Measurements from ENCODE around the gene FRK. TPM values are rescaled to one million over a fixed set of nuclear protein-coding genes. Genes with fewer than 3 reads are reported as not detected.
"Not testable (repeated sequence)": the region's sequence is repeated elsewhere in the genome, so short reads cannot be mapped to it uniquely, and the experiment has no call there.

The FRK gene
- polyA plus RNA-seq, 1 donor = 5.8 TPM

GRCh38 chr6:115945812-115946211 is 114.9 kb downstream of the FRK start:
- DNase-seq = no peak

GRCh38 chr6:115945306-115945705 is 115.4 kb downstream of the FRK start:
- no peak for DNase-seq

- DNase-seq = not testable (repeated sequence)
These were observed 115.9 kb downstream of the FRK start for GRCh38 chr6:115944829-115945228.

- not testable (repeated sequence) for DNase-seq
These were observed 123.2 kb downstream of the FRK start for GRCh38 chr6:115937502-115937901.

DNA sequence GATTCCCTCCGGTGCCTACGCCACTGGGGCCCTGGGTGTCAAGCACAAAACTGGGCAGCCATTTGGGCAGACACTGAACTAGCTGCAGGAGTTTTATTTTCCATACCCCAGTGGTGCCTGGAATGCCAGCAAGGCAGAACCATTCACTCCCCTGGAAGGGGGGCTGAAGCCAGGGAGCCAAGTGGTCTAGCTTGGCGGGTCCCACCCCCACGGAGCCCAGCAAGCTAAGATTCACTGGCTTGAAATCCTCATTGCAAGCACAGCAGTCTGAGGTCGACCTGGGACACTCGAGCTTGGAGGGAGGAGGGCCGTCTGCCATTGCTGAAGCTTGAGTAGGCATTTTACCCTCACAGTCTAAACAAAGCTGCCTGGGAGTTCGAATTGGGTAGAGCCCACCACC is 125.3 kb downstream of the FRK start:
- DNase-seq = no peak

GRCh38 chr6:115934829-115935228 is 125.9 kb downstream of the FRK start:
- no peak for DNase-seq

DNA sequence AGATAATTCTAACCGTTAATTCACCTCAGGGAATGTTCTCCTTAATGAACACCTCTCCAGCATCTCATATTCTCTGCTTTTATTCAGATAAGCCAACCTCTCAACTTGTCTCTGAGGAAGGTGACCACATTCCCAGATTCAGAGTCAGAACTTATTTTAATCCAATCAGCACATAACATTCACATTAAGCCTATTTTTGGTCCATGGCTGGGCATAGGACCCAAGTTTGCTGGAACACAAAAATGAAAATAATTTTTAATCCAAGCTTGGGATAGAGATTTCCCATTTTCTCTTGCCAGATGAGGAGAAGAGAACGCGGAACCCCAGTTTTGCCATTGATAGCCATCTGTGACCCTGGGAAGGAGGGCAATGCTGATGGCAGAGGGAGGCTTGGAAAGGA is 126.5 kb downstream of the FRK start:
- DNase-seq = no peak

GRCh38 chr6:115932481-115932880 is 128.2 kb downstream of the FRK start:
- no peak for DNase-seq

GRCh38 chr6:115928000-115928399 is 132.7 kb downstream of the FRK start:
- DNase-seq = not testable (repeated sequence)

GRCh38 chr6:115922971-115923370 is 137.7 kb downstream of the FRK start:
- no peak for DNase-seq

DNA sequence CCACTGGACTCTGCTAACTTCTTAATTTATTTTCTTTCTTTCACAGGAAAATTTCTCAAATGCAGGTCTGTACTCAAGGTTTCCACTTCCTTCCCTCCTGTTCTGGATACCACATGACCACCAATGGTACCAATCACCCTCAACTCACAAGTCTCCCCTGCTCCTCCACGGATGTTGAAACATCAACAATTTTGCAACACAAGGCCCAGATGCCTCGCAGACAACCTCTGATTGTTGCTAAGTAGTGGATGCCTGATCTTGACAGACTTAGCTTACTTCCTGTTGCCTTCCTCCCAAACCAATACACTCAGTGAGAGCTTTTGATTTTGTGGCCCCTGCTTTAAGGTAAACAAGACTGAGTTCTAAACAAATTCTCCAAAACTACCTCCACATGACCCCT is 146.6 kb downstream of the FRK start:
- no peak for DNase-seq

GRCh38 chr6:115909923-115910546 is 150.7 kb downstream of the FRK start:
- DNase-seq = no peak

DNA sequence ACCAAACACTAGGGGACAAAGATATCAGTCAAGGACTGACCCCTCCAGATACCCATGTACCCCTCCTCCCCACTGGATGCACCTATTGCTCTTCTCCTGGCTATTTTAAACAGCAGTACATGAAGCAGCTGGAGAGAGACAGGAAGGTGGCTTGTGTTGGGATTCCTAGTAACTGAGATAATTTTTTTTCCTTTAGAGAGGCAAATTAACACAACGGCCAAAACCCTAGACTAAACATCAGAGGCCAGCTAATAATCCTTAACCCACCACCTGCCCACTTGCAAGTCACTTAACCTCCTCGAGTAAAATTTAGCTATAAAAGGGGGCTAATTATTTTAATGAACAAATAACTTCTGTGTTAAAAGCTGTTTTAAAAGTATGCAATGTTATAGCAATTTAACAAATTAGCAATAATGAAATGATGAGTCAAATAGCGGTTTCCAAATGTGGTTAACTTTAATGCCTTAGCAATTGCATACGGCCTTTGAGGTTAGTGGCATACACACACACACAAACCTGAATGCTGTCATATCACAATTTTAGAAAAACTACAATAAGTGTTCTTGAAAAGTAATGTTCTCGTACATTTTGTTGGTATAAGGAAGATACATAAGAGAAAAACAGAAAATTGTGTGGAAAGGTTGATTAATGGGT is 151.7 kb downstream of the FRK start:
- DNase-seq = no peak

DNA sequence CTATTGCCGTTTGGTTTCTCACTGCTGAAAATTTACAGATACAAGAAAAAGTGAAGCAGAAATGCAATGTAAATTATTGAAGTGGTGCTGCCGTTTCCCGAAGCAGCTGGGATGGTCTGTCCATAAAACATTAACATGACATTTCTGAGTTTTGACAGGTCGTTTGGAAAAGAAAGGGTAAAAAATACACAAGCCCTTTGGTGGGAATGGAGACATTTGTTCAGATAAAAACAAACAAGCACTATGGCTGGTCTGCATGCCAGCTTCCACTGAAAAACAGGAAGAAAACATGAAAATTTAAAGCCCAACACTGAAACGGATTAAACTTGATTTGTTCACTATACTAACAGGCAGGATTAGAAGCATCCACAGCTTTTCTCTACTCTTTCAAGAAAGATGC is 155.2 kb downstream of the FRK start:
- no peak for DNase-seq

GRCh38 chr6:115902436-115902835 is 158.3 kb downstream of the FRK start:
- DNase-seq = peak; percentile 51

DNA sequence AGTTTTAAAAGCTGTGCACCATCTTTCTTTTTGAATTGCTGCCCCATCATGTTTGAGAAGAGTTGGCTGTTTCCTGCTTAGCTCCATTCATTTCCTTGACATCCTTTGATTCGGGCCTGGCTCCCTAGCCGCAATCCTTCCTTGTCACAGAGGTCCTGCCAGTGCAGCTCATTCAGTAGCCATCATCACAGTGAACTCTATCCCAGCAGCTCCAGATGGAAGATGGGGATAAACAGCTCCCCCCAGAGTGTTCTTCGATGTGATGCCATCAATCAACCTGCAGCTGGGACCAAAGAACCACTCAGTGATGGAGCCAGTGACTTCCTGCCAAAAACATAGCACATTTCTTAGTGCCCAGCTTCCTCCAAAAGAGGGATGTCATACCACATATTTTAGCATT is 158.8 kb downstream of the FRK start:
- DNase-seq = peak; percentile 14

DNA sequence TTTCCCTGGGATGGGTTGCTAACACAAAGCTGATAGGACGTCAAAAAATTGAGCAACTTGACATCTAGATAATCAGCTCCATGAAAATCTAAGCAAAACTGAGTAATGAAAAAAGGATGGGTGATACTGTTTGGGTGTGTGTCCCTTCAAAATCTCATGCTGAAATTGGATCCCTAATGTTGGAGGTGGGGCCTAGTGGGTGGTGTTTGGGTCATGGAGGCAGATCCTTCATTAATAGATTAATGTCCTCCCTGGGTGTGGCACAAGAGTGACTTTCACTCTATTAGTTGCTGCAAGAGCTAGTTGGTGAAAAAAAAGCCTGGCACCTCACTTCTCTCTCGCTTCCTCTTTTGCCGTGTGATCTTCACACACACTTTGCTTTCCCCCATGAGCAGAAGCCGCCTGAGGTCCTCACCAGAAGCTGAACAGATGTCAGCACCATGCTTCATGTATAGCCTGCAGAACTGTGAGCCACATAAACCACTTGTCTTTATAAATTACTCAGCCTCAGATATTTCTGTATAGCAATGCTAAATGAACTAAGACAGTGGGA is 160.9 kb downstream of the FRK start:
- no peak for DNase-seq

- no peak for DNase-seq
These were observed 162.4 kb downstream of the FRK start for GRCh38 chr6:115898246-115898645.

- peak; percentile 42 for DNase-seq
These were observed 164.1 kb downstream of the FRK start for GRCh38 chr6:115896538-115897129.

DNA sequence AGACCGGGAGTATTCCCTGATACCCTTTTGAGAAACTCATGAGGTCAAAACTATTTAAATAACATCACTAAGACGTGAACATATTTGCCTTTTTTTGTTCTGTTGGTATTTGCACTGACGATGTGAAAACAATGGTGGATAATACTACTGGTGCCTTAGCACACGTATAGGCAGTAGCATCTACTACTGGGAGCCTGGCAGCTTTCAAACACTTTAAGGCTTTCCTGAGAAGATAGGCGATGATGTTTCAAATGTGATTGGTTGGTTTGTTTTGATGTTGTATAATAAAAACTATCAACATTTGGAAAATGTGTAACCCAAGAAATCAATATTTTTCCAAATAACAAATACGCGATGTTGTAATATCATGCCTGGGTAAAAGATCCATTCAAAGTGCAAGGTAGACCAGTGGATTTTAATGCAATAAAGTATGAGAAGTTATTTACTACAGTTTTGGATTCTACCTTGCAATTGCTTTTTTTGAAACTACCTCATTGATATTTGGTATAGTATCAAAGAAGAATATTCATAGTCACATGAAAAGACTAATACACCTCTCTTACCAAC is 166.2 kb downstream of the FRK start:
- DNase-seq = no peak

DNA sequence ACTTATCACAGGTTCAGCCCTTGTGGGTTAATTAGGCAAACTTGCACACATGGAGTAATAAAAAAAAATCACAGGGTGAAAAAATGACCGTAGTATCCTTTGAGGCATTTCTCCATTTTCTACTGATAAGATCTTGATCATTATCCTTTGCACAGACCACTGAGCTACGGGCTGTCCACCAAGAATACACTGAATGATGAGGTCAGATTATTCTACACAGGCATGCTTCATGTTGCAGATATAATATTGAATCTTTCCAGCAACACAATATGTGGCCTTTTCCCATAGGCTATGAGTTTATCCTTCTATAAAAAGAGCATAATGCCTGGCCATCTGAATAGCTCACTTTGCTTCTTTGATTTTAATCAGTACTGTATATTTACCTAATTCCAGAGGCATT is 168.9 kb downstream of the FRK start:
- no peak for DNase-seq

DNA sequence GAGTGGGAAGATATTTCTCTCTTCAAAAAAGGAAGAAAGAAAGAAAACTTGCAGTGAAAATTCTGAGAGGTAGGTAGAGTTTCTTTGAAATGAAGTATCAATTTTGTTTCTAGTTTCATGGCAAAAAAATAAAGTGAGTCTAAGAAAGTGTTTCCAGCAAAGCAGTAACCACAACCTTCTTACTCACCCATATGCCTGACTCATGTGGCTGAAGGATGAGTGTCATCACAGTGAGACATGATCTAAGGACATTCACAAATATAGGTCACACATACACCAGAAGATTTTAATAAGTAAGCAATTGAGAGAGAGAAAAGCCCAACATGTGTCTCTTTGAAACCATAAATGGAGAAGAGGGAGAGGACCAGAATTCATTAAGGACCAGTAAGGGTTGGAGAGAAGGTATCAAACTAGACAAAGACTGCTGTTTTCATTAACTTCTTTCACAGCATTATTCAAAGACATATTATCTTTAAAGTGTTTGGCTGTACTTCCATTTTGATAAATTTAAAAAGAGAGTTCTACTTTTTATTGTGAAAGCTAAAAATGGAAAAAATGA is 169.5 kb downstream of the FRK start:
- no peak for DNase-seq

DNA sequence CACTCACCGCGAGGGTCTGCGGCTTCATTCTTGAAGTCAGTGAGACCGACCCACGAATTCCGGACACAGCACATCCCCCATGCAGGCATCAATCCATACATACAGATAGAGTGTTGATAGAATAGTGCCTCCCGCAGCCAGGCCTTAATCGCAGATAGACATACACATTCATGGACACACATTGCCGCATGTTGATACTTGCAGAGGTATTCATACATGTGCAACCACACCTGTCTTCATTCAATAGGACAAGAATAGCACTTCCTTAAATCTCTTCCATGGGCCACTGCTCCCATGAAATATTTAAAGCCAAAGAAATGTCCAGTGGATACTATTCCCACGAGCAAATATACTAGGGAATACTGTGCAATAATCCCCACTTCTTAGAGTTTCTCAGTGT is 170.5 kb downstream of the FRK start:
- DNase-seq = no peak
